PFSK-1 (cell line): ENCODE data around the gene SLC29A4.

Experiments
- FOXP2 ChIP-seq: optimal IDR thresholded peaks from 2 replicates; pipeline ENCODE3; 2011; ENCODE audit warnings: borderline replicate concordance, control low read depth, inconsistent platforms; ENCODE audit not compliant: insufficient read depth; ENCODE audit errors: extremely low read length, extremely low read depth
- POLR2AphosphoS5 ChIP-seq: IDR thresholded peaks from 2 replicates; pipeline ENCODE4 v1.6.1; 2012; ENCODE audit warnings: low read depth, mild to moderate bottlenecking, control low read depth, low read length, moderate library complexity
- SIN3A ChIP-seq: IDR thresholded peaks from 2 replicates; pipeline ENCODE4 v1.6.1; 2012; ENCODE audit warnings: mild to moderate bottlenecking, low read length, moderate library complexity, borderline replicate concordance; ENCODE audit not compliant: insufficient read depth
- TAF1 ChIP-seq: IDR thresholded peaks from 2 replicates; pipeline ENCODE4 v1.6.1; 2012; ENCODE audit warnings: low read length, control low read depth, borderline replicate concordance; ENCODE audit not compliant: insufficient read depth
- TF ChIP-seq, protein P1 (sequence below), 2 experiments: IDR thresholded peaks; 2 replicates each; pipeline versions ENCODE4 v1.6.1 to v1.8.0; 2011 to 2012; ENCODE audit warnings: low read depth in 2 of 2, low read length in 2 of 2, control low read depth in 1 of 2, inconsistent platforms in 1 of 2, mild to moderate bottlenecking in 1 of 2, moderate library complexity in 1 of 2; ENCODE audit not compliant: insufficient read depth in 1 of 2

The SLC29A4 gene

DNA sequence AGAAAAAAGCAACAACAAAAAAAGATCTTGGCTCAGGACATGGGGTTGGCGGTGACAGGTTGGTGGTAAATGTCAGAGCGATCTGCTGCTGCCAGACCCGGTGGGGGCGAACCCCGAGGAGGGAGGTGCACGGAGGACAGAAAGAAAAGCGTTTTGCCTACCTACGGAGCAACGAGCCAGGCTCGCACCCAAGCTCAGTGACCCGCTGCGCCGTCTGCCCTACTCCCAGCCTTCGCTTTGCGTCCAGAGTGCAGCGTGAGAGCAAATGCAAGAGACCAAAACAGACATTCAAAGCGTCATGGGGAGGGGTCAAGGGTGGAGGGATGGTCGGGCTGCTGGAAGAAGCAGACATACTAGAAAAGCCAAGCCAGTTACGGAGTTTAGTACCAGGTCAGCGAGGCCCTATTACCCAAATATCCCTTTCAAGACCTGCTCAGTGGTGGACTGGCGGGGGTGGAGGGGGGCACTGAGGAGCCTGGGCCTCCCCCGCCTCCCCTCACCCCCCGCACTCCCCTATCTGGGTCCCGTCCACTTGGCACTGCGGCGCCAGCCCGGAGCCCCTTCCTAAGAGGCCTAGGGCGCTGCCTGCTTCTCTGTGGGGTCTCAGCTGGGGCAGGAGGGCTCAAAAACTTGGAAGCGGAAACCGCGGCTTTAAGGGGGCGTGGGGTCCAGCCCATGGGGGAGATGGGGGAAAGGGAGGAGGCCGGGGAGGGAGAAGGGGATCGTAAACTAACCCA lies 66.9 kb downstream of the SLC29A4 start:
- no peak for TF ChIP-seq POLR2AphosphoS5
- TF ChIP-seq SIN3A, result no peak

DNA sequence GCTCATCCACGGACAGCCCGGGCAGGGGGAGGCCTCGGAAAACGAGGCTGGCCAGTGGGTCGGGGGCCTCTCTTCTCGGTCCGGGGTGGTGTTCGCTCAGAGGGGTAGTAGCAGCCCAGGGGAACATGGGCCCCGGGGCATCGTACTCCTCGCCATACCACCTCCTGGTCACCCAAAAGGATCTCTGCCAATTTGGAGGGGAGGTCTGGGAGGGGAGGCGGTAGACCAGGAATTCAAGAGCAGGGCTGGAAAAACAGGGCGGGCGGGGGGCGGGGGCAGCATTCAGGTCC lies 67.4 kb downstream of the SLC29A4 start:
- TF ChIP-seq POLR2AphosphoS5 (no peak), TAF1 (no peak), FOXP2 (no peak), SIN3A (no peak)
- TF ChIP-seq, protein P1, sequence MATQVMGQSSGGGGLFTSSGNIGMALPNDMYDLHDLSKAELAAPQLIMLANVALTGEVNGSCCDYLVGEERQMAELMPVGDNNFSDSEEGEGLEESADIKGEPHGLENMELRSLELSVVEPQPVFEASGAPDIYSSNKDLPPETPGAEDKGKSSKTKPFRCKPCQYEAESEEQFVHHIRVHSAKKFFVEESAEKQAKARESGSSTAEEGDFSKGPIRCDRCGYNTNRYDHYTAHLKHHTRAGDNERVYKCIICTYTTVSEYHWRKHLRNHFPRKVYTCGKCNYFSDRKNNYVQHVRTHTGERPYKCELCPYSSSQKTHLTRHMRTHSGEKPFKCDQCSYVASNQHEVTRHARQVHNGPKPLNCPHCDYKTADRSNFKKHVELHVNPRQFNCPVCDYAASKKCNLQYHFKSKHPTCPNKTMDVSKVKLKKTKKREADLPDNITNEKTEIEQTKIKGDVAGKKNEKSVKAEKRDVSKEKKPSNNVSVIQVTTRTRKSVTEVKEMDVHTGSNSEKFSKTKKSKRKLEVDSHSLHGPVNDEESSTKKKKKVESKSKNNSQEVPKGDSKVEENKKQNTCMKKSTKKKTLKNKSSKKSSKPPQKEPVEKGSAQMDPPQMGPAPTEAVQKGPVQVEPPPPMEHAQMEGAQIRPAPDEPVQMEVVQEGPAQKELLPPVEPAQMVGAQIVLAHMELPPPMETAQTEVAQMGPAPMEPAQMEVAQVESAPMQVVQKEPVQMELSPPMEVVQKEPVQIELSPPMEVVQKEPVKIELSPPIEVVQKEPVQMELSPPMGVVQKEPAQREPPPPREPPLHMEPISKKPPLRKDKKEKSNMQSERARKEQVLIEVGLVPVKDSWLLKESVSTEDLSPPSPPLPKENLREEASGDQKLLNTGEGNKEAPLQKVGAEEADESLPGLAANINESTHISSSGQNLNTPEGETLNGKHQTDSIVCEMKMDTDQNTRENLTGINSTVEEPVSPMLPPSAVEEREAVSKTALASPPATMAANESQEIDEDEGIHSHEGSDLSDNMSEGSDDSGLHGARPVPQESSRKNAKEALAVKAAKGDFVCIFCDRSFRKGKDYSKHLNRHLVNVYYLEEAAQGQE (IDR thresholded peaks at IDR 0.05; ENCODE audit: insufficient read depth in 1 of 2, low read depth in 2 of 2, low read length in 2 of 2), result no peak

DNA sequence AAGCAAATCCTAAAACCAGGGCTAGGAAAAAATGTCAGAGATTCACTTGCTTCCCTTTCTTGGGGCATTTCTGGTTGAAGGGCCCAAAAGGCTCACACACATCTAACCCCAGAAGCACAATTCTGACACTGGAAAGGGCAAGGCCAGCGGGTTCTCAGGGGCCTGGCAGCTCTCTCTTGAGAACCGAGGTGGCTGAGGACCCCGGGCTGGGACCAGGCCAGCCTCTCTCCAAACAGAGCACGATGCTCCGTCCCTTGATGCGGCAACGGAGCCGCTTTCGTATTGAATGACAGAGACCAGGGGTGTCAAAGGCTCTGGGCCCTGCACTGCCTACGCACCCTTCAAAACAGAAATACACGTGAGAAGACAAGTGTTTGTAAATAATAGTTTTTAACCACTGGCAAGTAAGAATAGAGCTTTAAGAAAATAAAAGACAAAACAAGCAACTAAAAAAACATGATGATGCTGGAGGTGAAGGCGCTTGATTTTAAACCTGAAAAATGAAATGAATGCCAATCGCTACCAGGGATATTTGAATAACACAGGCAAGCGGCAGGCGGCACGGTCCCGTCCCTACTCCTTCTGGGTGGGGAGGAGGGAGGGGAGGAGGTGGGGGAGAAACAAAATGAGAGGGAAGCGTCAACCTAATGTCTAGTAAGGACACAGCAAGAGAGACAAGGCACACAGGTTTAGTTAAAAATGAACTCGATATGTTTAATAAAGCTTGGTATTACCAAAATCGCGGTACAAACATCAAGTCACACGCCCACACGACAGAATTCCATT lies 68.0 kb downstream of the SLC29A4 start:
- TF ChIP-seq FOXP2 (no peak), POLR2AphosphoS5 (no peak), SIN3A (no peak), TAF1 (no peak)
- TF ChIP-seq, protein P1 (IDR thresholded peaks at IDR 0.05; ENCODE audit: insufficient read depth in 1 of 2, low read depth in 2 of 2, low read length in 2 of 2), result no peak

DNA sequence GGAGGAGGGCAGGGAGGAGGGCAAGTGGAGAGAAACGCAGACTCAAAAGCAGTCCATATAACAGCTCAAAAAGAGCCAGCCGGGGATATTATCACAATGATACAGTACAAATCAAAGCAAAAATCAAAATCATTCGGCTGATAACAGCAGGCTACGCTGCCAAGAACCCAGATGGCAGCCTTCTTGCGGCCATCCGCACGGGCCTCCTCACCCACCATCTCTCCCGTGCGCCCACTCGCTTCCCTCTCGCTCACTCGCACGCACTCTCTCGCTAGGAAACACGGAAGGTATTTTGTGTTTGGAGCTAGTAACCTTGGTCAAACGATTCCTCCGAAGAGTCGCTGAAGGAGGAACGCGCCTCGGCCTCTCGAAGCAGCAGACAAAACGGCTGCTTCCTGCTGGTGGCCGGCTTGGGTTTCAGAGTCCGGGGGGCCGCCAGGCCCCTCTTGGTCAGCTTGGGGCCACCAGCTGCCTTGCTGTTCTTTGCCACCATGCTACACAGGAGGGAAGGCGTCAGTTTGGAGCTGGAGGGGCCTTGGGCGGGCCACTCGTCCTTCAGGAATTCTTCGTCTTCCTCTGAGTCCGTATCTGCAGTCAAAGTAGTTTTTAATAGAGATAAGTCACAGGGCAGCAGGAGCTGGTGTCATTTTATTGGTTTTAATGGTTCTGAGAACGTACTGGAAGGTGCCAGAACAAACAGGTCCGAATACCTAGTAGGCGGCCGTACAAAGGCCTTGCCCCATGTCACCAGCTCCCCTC lies 68.9 kb downstream of the SLC29A4 start:
- TF ChIP-seq SIN3A (no peak), FOXP2 (no peak), POLR2AphosphoS5 (no peak), TAF1 (no peak)
- TF ChIP-seq, protein P1 (IDR thresholded peaks at IDR 0.05; ENCODE audit: insufficient read depth in 1 of 2, low read depth in 2 of 2, low read length in 2 of 2), result no peak

DNA sequence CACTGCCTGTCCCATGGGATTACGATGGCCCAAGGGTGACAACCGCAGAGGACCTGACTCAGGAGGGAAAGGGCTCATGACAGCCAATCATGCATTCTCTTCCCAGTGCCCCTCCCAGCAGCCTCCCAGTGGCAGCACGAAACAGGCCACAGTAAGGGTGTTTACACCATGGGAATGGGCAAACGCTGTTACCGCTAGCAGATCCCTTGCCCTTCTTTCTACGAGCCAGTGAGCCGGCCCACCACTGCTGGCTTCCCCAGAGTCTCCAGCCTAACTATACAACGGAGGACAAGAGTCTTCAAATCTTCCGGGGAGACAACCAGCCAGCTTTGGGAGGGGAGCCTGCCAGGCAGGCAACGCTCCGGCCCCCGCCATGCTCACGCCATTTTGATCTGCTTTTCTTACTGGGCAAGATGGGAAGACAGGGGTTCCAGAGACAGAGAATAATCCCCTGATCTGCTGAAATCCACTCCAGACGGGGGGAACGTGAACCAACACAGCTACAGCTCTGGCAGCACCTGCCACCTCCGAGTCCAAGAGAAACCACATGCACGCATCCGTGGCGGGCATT lies 69.8 kb downstream of the SLC29A4 start:
- no peak for TF ChIP-seq POLR2AphosphoS5
- TF ChIP-seq FOXP2, result no peak
- TF ChIP-seq, protein P1 (IDR thresholded peaks at IDR 0.05; ENCODE audit: insufficient read depth in 1 of 2, low read depth in 2 of 2, low read length in 2 of 2), result no peak
- TF ChIP-seq SIN3A, result no peak
- no peak for TF ChIP-seq TAF1
